Ishikawa (cell line): ENCODE data around the gene ETFBKMT.

Experiments used
- CEBPB ChIP-seq: IDR thresholded peaks from 2 replicates; pipeline ENCODE4 v1.6.1; 2012
- CREB1 ChIP-seq: IDR thresholded peaks from 2 replicates; pipeline ENCODE4 v1.6.1; 2012; ENCODE audit warnings: low read depth
- EGR1 ChIP-seq: IDR thresholded peaks from 2 replicates; pipeline ENCODE4 v1.6.1; 2012
- EP300 ChIP-seq: IDR thresholded peaks from 2 replicates; pipeline ENCODE4 v1.6.1; 2012; ENCODE audit warnings: borderline replicate concordance
- FOXM1 ChIP-seq: IDR thresholded peaks from 2 replicates; pipeline ENCODE4 v1.6.1; 2012; ENCODE audit warnings: low read depth, borderline replicate concordance
- MAX ChIP-seq: IDR thresholded peaks from 2 replicates; pipeline ENCODE4 v1.6.1; 2012
- NFIC ChIP-seq: IDR thresholded peaks from 2 replicates; pipeline ENCODE4 v1.6.1; 2012
- RAD21 ChIP-seq: IDR thresholded peaks from 2 replicates; pipeline ENCODE4 v1.6.1; 2012; ENCODE audit warnings: low read depth
- REST ChIP-seq: IDR thresholded peaks from 2 replicates; pipeline ENCODE4 v1.6.1; 2012; ENCODE audit warnings: low read depth, mild to moderate bottlenecking
- TAF1 ChIP-seq: IDR thresholded peaks from 2 replicates; pipeline ENCODE4 v1.6.1; 2012; ENCODE audit warnings: low read depth, mild to moderate bottlenecking
- TCF12 ChIP-seq: IDR thresholded peaks from 2 replicates; pipeline ENCODE4 v1.6.1; 2012; ENCODE audit warnings: low read depth
- TEAD4 ChIP-seq: IDR thresholded peaks from 2 replicates; pipeline ENCODE4 v1.6.1; 2012
- USF1 ChIP-seq: IDR thresholded peaks from 2 replicates; pipeline ENCODE4 v1.6.1; 2012
- YY1 ChIP-seq: IDR thresholded peaks from 2 replicates; pipeline ENCODE4 v1.6.1; 2012; ENCODE audit warnings: low read depth
- ZBTB7A ChIP-seq: IDR thresholded peaks from 2 replicates; pipeline ENCODE4 v1.6.1; 2012; ENCODE audit warnings: low read depth

ETFBKMT gene

GRCh38 chr12:31663576-31663975 is 4.1 kb downstream of the ETFBKMT start:
- TF ChIP-seq RAD21 (no peak), FOXM1 (no peak), NFIC (no peak), YY1 (no peak), TEAD4 (no peak), ZBTB7A (no peak), EGR1 (no peak), EP300 (no peak), TCF12 (no peak), MAX (no peak), CEBPB (no peak), REST (no peak), CREB1 (no peak), USF1 (no peak)

GRCh38 chr12:31664038-31664437 is 4.5 kb downstream of the ETFBKMT start:
- TF ChIP-seq RAD21 (no peak), YY1 (no peak), CEBPB (no peak)

- TF ChIP-seq TAF1 = no peak
- TF ChIP-seq YY1 = no peak
- no peak for TF ChIP-seq FOXM1
- no peak for TF ChIP-seq USF1
- no peak for TF ChIP-seq NFIC
- TF ChIP-seq ZBTB7A = no peak
Measured at GRCh38 chr12:31669020-31669419, 9.5 kb downstream of the ETFBKMT start.

GRCh38 chr12:31672521-31672920 is 13.0 kb downstream of the ETFBKMT start:
- TF ChIP-seq CEBPB (no peak), EGR1 (no peak), REST (no peak), NFIC (no peak), TCF12 (no peak), ZBTB7A (no peak), YY1 (no peak), TEAD4 (no peak), RAD21 (no peak)

- TF ChIP-seq RAD21 = peak; percentile 100
- no peak for TF ChIP-seq USF1
- TF ChIP-seq EP300 = peak; percentile 49; the same call in 1 of the 2 replicates
- TF ChIP-seq REST = no peak
- peak; percentile 38; the same call in 1 of the 2 replicates for TF ChIP-seq TEAD4
Measured at GRCh38 chr12:31682136-31682962, 22.9 kb downstream of the ETFBKMT start.
